HG03571 (cell line): Measurements from ENCODE around the gene ZBED2.

Source experiments
- ATAC-seq: cut with Tn5 transposase; IDR thresholded peaks from one replicate; pipeline ENCODE4 v1.9.1; 2021; ENCODE audit not compliant: unreplicated experiment

ZBED2 gene

GRCh38 chr3:111604119-111604518 lies 9.0 kb upstream of the ZBED2 start:
- ATAC-seq = no peak

DNA sequence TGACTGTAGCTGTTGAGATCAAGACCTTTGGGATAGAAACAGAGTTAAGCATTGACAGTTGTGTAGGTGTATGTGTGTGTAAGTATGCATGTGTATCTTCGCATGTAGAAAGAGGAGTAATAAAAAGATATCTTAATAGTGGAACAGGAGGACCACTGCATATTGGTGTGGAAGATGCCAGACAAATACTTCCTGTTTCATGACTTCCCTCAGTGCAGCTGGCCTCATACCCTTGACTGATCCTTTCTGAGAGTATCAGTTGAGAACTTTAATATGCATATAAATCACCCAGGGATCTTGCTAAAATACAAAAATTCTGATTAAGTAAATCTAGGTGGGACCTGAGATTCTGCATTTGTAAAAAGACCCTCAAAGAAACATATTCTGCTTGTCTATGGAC lies 8.5 kb upstream of the ZBED2 start:
- no peak for ATAC-seq

GRCh38 chr3:111601810-111602209 lies 6.7 kb upstream of the ZBED2 start:
- no peak for ATAC-seq

DNA sequence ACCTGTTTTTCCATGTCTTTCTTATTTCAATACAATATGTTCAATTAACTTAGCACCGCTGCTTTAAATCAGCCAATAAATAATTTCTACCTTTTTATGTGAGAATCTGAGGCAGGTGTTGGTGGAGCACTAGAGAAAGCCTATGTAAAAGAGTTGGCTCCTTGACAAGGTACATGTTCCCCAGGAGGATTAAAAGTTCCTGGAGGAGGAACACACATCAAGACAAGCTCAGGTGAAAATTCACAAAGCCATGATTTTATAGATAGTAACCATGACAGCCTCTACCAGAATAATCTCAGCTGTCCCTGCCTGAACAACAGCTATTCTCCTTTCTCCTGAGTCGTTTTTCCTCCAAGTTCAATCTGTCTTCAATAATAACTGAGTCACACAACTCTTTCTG lies 3.4 kb upstream of the ZBED2 start:
- no peak for ATAC-seq

DNA sequence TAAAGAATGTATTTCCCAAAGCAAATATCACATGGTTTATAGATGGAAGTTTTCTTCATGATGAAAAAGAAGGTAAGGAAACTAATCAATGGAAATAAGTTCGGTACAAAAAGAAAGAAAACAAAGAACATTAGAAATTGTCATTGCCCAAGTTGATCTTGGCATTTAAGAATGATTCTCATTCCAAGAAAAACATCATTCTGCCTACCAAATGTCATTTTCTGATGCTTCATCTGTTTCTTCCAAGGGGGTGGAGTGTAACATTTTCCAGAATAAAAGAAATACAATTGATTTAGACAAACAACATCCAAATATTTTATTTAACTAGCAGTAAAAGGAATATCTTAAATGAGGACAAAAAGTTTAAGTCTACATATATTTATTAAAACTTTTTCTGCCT lies 3.0 kb upstream of the ZBED2 start:
- ATAC-seq = no peak

DNA sequence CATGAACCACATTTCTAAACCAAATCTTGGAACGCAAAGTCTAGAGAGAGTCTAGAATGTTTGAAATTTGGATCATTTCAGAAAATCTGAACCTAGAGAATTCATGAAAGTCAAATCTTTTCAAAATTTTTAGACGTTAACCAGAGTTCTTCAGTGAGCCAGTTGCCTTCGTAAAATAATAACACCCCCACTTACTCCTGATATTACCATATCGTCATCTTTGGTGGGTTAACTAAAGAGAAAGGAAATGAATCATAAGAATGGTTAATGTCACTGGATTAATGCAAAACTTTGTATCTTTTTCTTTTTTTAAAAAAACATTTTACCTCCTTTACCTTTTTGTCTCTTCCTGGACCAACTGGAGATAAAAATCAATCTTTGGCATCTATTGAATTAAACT lies 1.2 kb upstream of the ZBED2 start:
- ATAC-seq = no peak

DNA sequence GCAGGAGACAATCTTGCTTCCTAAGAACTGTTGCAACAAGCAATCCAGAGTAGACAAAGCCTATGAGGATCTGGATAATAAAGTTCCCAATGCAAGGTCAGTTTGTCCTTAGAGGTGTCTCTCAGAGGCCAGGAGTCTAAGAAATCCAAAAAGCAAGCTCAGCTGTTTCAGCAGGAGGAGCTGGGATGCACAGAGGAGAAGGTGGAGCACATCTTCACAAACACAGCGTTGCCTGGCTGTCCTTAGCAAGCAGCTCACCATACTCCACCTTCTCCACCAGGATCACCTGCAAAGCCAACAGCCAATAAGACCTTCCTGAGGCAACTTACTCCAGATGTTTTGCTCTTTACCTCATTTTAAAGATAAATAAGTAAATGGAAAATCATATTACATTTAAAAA lies 365 bp downstream of the ZBED2 start:
- ATAC-seq = no peak

GRCh38 chr3:111594205-111594604 lies 941 bp downstream of the ZBED2 start:
- peak; percentile 63 for ATAC-seq

DNA sequence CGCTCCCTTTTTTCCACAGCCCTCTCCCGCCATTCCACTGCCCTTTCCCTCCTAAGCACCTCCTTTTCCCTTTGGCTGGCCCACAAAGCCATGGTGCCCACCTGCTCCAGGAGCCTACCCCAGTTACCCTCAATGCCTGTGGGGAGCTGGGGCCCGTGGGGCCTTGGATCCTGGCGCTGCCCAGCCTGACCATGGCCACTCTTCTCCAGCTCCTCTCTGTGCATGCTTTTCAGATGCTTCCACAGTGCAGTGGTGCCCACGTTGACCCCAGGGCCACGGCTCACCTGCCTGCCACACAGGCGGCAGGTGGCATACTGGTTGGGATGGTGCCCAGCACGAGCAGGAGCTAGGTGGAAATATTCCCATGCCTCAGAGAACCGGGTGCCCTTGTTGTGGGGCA lies 1.5 kb downstream of the ZBED2 start:
- ATAC-seq = no peak

- ATAC-seq = no peak
Measured at GRCh38 chr3:111592936-111593335, 2.2 kb downstream of the ZBED2 start.

- ATAC-seq = no peak
Measured at GRCh38 chr3:111592143-111592542, 3.0 kb downstream of the ZBED2 start.

- ATAC-seq = no peak
Measured at GRCh38 chr3:111591555-111591954, 3.6 kb downstream of the ZBED2 start.

DNA sequence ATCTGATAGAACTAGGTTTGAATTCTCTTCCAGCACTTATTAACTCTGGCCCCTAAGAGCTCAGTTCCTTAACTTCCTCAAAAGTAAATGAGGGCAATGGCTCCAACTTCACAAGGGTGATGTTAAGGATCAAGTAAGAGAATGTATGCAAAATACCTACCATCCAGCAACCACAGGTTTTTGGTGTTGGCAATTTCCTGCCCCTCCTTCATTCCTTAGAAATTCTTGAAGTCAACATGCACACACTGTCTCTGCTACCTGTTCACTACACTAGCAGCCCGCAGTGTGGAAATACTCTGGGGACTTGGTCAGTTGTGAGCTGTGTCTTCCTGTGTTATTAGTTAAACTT lies 5.0 kb downstream of the ZBED2 start:
- no peak for ATAC-seq

DNA sequence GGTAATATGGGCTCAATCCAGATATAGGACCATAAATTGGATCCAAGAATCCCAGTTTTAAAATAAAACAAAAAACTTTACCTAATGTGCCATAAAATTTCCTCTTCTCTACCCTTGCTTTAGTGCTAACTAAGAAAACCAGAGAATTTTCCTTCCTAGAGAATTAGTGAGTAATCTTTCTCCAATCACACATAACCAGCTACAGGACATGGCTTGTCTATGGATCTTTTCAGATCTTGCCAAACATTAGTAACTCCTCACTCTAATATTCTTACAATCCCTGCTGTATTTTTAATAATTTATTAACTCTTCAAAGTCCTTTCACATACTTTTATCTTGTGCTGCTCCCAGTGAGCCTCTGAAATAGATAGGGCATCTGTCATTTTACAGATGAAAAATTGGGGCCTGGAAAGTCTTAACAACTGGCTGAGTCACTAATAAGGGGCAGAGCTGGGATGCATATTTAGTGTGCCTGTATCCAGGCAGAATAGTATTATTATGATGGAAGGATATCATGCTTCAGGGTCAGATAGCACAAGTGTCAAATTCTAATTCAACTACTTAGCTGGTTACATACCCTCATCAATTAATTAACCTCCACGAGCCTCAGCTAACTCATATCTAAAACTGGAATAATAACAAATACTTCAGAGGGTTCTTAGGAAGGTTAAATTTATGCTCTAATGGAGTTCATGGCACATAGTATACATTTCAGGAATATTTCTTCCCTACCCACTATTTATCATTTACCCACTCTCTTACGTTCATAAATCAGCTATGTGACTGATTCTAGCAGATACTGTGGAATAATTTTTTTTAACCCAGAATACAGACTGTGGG lies 5.6 kb downstream of the ZBED2 start:
- ATAC-seq = no peak

- ATAC-seq = no peak
Measured at GRCh38 chr3:111588527-111588926, 6.6 kb downstream of the ZBED2 start.

DNA sequence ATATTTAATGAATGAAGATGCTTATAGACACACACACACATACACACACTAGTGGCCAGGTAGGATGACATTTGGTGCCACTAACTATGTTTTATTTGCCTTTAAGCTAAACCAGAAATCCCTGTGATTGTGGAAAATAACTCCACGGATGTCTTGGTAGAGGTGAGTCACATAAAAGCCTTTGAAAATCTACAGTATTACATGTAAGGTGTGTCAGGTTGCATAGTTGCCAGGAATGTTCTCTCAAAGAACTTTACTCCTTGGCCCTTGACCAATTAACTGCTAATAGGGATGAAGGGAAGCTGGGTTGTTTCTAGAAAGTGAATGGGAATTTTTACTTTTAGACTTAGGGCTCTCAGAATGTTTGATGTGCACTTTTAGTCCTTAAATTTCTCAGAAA lies 9.9 kb downstream of the ZBED2 start:
- ATAC-seq = no peak

DNA sequence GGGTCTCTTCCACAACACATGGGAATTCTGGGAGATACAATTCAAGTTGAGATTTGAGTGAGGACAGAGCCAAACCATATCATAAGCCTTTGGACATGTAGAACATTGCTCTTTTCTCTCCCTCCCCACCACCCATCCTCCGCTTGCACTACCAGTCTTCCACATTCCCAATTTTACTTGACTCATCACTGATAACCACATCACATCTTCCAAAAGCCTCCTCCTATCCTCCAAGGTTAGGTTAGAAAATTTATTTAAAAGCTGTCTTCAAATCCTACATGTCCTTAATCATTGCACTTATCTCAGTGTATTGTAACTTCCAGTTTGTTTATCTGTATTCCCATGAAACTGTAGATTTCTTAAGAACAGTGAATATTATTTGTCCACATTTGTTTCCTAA lies 10.4 kb downstream of the ZBED2 start:
- no peak for ATAC-seq

- ATAC-seq = no peak
Measured at GRCh38 chr3:111582120-111582474, 13.0 kb downstream of the ZBED2 start.

GRCh38 chr3:111581403-111582119 lies 13.6 kb downstream of the ZBED2 start:
- ATAC-seq = no peak

DNA sequence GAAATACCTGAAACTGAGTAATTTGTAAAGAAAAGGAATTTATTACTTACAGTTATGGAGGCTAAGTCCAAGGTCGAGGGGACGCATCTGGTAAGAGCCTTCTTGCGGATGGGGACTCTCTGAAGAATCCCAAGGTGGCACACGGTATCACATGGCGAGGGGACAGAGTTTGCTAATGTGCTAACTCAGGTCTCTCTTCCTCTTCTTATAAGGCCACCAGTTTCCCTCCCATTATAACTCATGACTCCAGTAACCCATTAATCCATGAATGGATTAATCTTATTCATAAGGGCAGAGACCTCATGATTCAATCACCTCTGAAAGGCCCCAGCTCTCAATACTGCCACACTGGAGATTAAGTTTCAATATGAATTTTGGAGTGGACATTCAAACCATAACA lies 15.7 kb downstream of the ZBED2 start:
- no peak for ATAC-seq

- ATAC-seq = no peak
Measured at GRCh38 chr3:111578867-111579266, 16.3 kb downstream of the ZBED2 start.

- peak; percentile 88 for ATAC-seq
Measured at GRCh38 chr3:111577798-111578685, 17.1 kb downstream of the ZBED2 start.
